D721Med (cell line): Measurements from ENCODE around the gene PAX5.

Experiments
- DNase-seq: peaks from one replicate; pipeline ENCODE4 v3.0.0; 2011; ENCODE audit warnings: low spot score; ENCODE audit not compliant: insufficient read length
- FAIRE-seq: peaks from 2 replicates; lab custom pipeline; 2011; peaks lifted over from hg19 to GRCh38; lab: Jason Lieb, UNC
- TF ChIP-seq, protein P1 (sequence below): IDR thresholded peaks from 2 replicates; pipeline ENCODE4 v1.5.1; 2012; ENCODE audit warnings: mild to moderate bottlenecking, control low read depth; ENCODE audit not compliant: insufficient read depth; ENCODE audit errors: missing control alignments

Gene PAX5

DNA sequence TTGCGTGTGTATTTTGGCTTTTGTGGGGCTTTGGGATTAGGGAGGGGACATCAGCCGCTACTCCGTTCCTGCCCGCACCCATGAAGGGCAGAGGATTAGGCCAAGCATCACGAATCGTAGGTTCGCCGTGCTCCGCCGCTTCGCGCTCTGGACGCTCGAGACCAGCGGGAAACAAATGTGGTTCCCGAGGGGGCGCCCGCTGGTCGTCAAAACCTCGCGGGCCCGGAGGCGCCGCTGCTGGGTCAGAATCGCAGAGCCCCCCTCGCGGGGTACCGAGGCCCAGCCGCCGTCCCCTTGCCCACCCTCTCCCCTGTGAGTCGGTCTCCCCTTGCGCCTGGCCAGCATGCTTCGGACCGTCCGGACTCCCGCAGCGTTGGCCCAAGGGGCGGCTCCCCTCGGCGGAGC is 2.3 kb upstream of the PAX5 start:
- DNase-seq = no peak
- no peak for FAIRE-seq
- TF ChIP-seq, protein P1, sequence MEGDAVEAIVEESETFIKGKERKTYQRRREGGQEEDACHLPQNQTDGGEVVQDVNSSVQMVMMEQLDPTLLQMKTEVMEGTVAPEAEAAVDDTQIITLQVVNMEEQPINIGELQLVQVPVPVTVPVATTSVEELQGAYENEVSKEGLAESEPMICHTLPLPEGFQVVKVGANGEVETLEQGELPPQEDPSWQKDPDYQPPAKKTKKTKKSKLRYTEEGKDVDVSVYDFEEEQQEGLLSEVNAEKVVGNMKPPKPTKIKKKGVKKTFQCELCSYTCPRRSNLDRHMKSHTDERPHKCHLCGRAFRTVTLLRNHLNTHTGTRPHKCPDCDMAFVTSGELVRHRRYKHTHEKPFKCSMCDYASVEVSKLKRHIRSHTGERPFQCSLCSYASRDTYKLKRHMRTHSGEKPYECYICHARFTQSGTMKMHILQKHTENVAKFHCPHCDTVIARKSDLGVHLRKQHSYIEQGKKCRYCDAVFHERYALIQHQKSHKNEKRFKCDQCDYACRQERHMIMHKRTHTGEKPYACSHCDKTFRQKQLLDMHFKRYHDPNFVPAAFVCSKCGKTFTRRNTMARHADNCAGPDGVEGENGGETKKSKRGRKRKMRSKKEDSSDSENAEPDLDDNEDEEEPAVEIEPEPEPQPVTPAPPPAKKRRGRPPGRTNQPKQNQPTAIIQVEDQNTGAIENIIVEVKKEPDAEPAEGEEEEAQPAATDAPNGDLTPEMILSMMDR = no peak

DNA sequence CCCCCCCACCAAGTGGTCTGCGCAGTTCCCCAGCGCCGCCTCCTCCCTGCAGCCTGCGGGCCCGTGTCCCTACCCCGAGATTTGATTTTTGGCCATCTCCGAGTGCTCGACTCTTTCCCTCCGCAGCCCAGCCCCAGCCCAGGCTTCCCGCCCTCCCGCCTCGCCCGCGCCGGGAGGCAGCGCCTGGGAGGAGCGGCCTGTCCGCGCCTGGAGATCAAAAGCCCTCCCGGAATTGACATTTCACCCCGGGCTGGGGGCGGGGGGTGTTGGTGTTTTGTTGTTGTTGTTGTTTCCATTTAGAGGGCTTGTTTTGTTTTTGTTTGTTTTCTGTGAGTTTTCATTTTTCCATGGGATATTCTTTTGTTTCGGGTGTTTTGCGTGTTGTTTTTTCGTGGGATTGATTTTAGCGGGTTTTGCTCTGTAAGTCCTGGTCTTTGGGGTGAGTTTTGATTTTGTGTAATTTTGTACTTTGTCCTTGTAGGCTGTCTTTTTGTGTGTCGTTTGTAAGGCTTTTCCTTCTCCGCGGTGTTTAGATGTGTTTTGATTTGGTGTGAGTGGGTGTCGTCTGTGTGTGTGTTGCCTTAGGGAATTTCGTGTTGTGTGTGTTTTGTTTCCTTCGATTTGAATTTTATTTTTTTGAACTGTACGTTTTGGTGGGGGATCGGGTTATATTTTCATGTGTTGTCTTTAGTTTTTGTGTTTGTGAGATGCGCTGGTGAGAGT is 1.7 kb upstream of the PAX5 start:
- DNase-seq (no peak), FAIRE-seq (no peak)
- TF ChIP-seq, protein P1 = no peak

DNA sequence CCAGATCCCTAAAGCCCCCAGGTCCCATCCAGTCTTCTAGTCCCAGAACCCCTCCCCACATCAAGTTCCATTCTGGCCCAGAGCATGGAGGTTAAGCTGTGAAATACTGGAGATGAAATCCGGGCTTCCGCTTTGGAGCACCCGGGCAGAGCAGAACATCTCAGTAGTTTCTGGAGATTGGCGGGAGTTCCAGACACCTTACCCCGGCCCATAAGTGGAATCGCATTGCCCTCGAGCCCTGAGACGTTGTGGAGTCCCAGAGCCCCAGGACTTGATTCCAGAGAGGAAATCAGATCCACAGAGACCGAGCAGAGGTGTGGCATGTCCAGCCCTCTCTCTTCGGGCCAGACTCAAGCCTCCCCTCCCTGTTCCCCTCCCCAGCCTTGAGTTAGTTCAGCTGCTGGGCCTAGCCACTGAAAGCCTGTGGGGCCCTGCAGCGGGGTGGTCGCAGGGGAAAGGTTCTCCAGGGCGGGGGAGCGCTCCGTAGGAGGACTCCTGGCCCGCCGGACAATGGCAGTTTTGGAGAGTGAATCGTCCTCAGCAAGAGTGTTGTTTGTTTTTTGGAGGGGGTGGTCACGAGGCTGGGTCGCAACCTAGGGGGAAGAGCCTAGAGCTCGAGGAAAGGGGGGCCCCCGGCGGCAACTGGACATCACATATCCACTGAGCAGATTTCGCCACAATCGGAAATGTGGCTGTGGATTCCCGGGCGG is 1.0 kb upstream of the PAX5 start:
- FAIRE-seq = no peak
- DNase-seq = no peak
- TF ChIP-seq, protein P1 = no peak

DNA sequence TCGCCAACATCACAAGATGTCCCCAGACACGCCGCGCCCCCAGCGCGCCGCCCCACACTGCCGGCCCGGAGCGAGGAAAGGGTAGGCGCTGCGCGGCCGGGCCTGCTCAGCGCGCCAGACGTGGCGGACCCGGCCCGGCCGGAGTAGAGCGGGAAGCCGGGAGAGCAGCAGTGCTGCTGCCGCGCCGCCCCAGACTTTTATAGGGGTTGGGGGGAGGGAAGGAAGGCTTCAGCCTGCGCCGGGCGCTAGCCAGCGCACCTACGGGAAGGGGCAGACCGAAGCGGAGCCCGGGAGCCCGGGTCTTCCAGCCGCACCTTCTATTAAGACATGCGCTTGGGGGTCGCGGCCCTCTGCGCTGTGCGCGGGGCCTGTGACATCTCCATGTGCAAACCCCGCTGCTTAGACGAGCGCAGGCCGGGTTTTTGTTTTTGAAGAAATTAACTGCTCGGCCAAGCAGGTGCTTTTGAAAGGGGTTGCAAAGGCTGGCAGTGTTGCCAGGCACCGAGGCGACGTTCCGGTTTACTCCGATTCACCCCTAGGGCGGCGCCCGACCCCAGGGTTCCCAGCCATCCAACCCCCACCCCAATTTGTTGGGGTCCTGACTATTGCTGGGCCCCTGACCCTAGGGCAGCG is 353 bp upstream of the PAX5 start:
- DNase-seq (no peak), FAIRE-seq (no peak)
- TF ChIP-seq, protein P1 = peak; percentile 30

DNA sequence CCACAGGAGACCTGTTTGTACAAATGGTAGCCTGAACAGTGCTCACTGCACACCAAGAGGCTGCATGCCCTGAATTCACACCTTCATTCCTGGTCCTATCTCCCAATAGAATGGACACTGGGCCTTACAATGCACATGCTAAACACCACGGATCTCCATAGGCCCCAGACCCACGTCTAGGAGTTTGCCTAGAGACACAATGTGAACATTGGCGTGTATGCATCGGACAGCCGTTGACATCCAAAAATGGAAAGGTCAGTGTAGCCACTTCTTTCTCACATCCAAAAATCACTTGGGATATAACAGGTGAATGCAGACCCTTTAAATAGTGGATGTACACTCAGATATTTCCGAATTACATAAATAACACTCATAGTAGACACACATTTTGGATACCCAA is 927 bp downstream of the PAX5 start:
- FAIRE-seq (no peak), DNase-seq (no peak)
- TF ChIP-seq, protein P1 = no peak

DNA sequence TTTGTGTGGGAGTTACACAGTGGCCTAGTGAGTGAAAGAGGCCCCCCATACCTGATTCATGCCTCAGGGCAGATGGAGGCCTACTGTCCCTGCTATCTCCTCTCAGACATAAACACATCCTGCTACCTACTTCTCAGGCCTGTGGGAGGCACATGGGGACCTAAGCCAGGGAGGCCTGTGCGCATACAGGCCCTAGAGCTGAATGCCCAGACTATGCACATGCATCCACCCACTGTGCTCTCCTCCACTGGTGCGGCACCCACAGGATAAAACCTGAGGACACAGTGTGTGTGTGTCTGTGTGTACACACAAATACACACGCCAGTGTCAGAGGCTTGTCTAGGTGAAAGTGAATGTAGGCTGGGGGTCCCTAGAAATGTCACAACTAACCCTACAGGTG is 1.4 kb downstream of the PAX5 start:
- TF ChIP-seq, protein P1 = no peak
- DNase-seq = no peak
- no peak for FAIRE-seq
